BLaER1 (cell line): Measurements from ENCODE around the gene CTH.
A peak's percentile ranks its signal among the peaks of the same experiment; 100 is the strongest.
"Not testable (repeated sequence)": the region's sequence is repeated elsewhere in the genome, so short reads cannot be mapped to it uniquely, and the experiment has no call there.

Experiments
- H3K27ac ChIP-seq: shearing (Covaris generic); formaldehyde crosslinking; 2 replicates; pipeline ENCODE4 v1.8.1; 2022
- H3K27me3 ChIP-seq: shearing (Covaris generic); formaldehyde crosslinking; 2 replicates; pipeline ENCODE4 v1.8.1; 2022
- H3K36me3 ChIP-seq: shearing (Covaris generic); formaldehyde crosslinking; 2 replicates; pipeline ENCODE4 v1.8.1; 2022
- H3K4me1 ChIP-seq: shearing (Covaris generic); formaldehyde crosslinking; 2 replicates; pipeline ENCODE4 v1.8.1; 2022
- H3K4me2 ChIP-seq: shearing (Covaris generic); formaldehyde crosslinking; 2 replicates; pipeline ENCODE4 v1.8.1; 2022
- H3K4me3 ChIP-seq: shearing (Covaris generic); formaldehyde crosslinking; 2 replicates; pipeline ENCODE4 v1.8.1; 2022
- H3K9ac ChIP-seq: shearing (Covaris generic); formaldehyde crosslinking; 2 replicates; pipeline ENCODE4 v1.8.1; 2022
- H3K9me3 ChIP-seq: shearing (Covaris generic); formaldehyde crosslinking; 2 replicates; pipeline ENCODE4 v1.8.1; 2022
- H4K20me1 ChIP-seq: shearing (Covaris generic); formaldehyde crosslinking; 2 replicates; pipeline ENCODE4 v1.8.1; 2022
- Cebpa-rat ChIP-seq: shearing (Covaris generic); IDR thresholded peaks from 2 replicates; pipeline ENCODE4 v1.8.1; 2022

Gene CTH

DNA sequence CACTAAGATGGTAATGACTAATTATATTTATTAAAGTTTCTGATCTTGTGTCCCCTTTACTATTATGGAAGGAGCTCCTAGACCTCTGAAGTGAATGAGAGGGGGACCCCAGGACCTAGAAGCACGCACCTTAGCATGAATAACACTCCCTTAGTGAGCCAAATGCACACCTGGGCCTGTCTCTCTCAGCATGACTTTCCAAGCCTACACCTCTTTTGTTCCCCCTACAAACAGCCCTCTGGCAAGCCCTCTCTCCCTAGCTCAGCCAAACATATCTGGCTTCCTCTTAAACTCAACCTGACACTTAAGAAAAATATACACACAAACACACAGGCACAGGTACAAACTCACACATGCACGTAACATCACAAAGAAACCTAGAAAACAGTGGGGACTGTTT, 7.3 kb upstream of the CTH start:
- Histone ChIP-seq H3K4me1 (no peaks in the 10 kb centered on the region), H3K4me3 (no peak overlapping the region), H3K9me3 (no peaks in the 10 kb centered on the region), H3K9ac (no peak overlapping the region), H3K27ac (no peak overlapping the region), H4K20me1 (no peaks in the 10 kb centered on the region), H3K27me3 (no peaks in the 10 kb centered on the region), H3K36me3 (no peaks in the 10 kb centered on the region), H3K4me2 (no peak overlapping the region)
- TF ChIP-seq Cebpa-rat: no peak

DNA sequence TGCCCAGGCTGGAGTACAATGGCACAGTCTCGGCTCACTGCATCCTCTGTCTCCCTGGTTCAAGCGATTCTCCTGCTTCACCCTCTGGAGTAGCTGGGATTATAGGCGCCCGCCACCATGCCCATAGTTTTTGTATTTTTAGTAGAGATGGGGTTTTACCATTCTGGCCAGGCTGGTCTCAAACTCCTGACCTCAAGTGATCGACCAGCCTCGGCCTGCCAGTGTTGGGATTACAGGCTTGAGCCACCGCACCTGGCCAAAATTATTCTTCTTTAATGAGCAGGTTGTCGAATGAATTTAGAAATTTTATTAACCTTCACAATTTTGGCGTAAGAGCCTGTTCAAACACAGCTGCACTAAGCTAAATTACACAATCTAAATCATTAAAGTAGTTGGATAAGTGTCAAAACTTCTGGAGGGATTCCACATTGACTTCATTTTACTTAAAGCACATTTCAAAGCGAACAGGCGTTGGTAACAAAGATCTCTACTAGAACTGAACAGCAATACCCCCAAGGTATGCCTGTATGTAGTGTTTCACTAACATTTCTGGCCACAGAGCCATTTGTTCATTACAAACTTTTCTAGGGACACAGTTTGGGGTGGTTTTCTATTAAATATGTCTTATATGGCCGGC, 5.2 kb upstream of the CTH start:
- H3K4me1 ChIP-seq: peaks cover 6% of the 10 kb centered on the region
- no peak overlapping the region for H3K9ac ChIP-seq
- no peaks in the 10 kb centered on the region for H3K9me3 ChIP-seq
- H3K36me3 ChIP-seq: no peaks in the 10 kb centered on the region
- no peaks in the 10 kb centered on the region for H4K20me1 ChIP-seq
- H3K27me3 ChIP-seq: no peaks in the 10 kb centered on the region
- no peak overlapping the region for H3K4me2 ChIP-seq
- no peak overlapping the region for H3K4me3 ChIP-seq
- TF ChIP-seq Cebpa-rat: no peak
- H3K27ac ChIP-seq: no peak overlapping the region

DNA sequence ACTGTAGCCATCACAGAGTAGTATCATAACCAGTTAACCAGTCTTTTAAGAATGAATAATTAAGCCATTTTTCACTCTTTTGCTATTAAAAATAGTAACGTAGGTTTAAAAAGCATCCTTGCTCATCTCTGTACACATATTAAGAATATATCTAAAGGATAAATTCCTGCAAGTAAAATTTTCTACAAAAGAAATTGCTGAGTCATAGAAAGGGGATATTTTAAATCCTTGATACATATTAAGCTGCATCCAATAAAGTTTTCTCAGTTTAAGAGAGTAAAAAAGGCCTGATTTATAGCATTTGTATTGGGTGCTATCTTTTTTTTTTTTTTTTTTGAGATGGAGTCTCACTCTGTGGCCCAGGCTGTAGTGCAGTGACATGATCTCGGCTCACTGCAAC, 1.9 kb upstream of the CTH start:
- Histone ChIP-seq H3K4me1 (peaks cover 22% of the 10 kb centered on the region), H4K20me1 (no peaks in the 10 kb centered on the region), H3K4me3 (no peak overlapping the region), H3K36me3 (no peaks in the 10 kb centered on the region), H3K27ac (no peak overlapping the region), H3K9ac (no peak overlapping the region), H3K9me3 (no peaks in the 10 kb centered on the region), H3K4me2 (no peak overlapping the region), H3K27me3 (no peaks in the 10 kb centered on the region)
- TF ChIP-seq Cebpa-rat: no peak

DNA sequence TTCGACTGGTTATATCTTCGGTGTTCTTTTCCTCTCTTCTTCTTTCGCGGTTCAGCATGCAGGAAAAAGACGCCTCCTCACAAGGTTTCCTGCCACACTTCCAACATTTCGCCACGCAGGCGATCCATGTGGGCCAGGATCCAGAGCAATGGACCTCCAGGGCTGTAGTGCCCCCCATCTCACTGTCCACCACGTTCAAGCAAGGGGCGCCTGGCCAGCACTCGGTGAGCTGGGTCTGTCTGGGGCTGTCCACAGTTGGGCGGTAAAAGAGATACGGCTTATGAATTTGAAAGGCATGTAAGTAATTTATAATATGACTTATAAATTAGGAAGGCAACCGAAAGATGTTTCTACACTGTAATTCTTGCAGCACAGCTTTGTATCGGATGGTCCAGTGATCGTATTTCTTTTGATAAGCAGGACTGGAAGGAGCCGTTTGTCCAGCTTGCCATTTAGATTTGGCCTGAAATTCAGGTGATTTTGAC, 334 bp downstream of the CTH start:
- Histone ChIP-seq H3K36me3 (no peaks in the 10 kb centered on the region), H3K4me1 (peaks cover 22% of the 10 kb centered on the region), H4K20me1 (no peaks in the 10 kb centered on the region), H3K27me3 (no peaks in the 10 kb centered on the region), H3K9me3 (no peaks in the 10 kb centered on the region), H3K27ac (peak overlapping the region; percentile 52; the same call in 1 of the 2 replicates), H3K4me3 (peak overlapping the region; percentile 74), H3K9ac (peak overlapping the region; percentile 75), H3K4me2 (peak overlapping the region; percentile 94)
- no peak for TF ChIP-seq Cebpa-rat

DNA sequence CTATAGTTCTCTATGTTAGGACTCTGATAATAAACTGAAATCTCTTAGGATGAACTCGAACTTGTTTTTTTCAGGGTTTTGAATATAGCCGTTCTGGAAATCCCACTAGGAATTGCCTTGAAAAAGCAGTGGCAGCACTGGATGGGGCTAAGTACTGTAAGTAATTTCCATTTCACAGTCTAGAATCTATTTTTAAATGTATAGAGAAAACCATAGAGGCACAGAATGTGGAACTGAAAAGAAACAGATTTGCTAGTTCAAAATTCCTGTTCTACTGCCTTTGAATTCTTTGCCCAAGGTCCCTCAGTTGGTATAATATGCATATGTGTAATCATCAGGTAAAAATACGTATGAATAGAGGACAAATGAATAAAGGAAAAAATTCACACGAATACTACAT, 4.8 kb downstream of the CTH start:
- Histone ChIP-seq H3K4me3 (no peak overlapping the region), H3K9me3 (no peaks in the 10 kb centered on the region), H3K27ac (no peak overlapping the region), H3K27me3 (no peaks in the 10 kb centered on the region), H3K4me2 (no peak overlapping the region), H3K9ac (no peak overlapping the region), H3K4me1 (peaks cover 15% of the 10 kb centered on the region), H3K36me3 (peaks cover 5% of the 10 kb centered on the region; the same call in 1 of the 2 replicates), H4K20me1 (no peaks in the 10 kb centered on the region)
- TF ChIP-seq Cebpa-rat: no peak

DNA sequence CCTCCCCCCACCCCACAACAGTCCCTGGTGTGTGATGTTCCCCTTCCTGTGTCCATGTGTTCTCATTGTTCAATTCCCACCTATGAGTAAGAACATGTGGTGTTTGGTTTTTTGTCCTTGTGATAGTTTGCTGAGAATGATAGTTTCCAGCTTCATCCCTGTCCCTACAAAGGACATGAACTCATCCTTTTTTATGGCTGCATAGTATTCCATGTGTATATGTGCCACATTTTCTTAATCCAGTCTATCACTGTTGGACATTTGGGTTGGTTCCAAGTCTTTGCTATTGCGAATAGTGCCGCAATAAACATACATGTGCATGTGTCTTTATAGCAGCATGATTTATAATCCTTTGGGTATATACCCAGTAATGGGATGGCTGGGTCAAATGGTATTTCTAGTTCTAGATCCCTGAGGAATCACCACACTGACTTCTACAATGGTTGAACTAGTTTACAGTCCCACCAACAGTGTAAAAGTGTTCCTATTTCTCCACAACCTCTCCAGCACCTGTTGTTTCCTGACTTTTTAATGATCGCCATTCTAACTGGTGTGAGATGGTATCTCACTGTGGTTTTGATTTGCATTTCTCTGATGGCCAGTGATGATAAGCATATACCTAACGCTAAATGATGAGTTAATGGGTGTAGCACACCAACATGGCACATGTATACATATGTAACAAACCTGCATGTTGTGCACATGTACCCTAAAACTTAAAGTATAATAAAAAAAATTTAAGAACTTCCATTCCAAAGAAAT, 8.1 kb downstream of the CTH start:
- not testable (repeated sequence) for H3K4me1 ChIP-seq, H3K4me3 ChIP-seq, H3K27me3 ChIP-seq, H3K9ac ChIP-seq, H3K36me3 ChIP-seq, H3K4me2 ChIP-seq, H4K20me1 ChIP-seq, H3K9me3 ChIP-seq, H3K27ac ChIP-seq

DNA sequence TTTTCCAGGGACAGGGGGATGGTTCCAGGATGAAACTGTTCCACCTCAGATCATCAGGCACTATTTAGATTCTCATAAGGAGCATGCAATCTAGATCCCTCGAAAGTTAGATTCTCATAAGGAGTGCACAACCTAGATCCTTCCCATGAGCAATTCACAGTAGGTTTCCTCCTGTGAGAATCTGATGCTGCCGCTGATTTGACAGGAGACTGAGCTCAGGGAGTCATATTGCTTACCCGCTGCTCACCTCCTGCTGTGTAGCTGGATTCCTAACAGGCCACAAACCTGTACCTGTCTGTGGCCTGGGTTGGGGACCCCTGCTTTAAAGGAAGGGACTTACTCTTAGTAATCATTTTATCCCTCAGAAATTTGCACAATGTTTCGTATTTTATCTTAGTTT, 9.3 kb downstream of the CTH start:
- no peak overlapping the region for H3K4me2 ChIP-seq
- TF ChIP-seq Cebpa-rat: no peak
- no peaks in the 10 kb centered on the region for H3K27me3 ChIP-seq
- no peak overlapping the region for H3K27ac ChIP-seq
- H3K9me3 ChIP-seq: no peaks in the 10 kb centered on the region
- H3K4me1 ChIP-seq: no peaks in the 10 kb centered on the region
- H3K4me3 ChIP-seq: no peak overlapping the region
- H3K36me3 ChIP-seq: peaks cover 5% of the 10 kb centered on the region; the same call in 1 of the 2 replicates
- H3K9ac ChIP-seq: no peak overlapping the region
- no peaks in the 10 kb centered on the region for H4K20me1 ChIP-seq

DNA sequence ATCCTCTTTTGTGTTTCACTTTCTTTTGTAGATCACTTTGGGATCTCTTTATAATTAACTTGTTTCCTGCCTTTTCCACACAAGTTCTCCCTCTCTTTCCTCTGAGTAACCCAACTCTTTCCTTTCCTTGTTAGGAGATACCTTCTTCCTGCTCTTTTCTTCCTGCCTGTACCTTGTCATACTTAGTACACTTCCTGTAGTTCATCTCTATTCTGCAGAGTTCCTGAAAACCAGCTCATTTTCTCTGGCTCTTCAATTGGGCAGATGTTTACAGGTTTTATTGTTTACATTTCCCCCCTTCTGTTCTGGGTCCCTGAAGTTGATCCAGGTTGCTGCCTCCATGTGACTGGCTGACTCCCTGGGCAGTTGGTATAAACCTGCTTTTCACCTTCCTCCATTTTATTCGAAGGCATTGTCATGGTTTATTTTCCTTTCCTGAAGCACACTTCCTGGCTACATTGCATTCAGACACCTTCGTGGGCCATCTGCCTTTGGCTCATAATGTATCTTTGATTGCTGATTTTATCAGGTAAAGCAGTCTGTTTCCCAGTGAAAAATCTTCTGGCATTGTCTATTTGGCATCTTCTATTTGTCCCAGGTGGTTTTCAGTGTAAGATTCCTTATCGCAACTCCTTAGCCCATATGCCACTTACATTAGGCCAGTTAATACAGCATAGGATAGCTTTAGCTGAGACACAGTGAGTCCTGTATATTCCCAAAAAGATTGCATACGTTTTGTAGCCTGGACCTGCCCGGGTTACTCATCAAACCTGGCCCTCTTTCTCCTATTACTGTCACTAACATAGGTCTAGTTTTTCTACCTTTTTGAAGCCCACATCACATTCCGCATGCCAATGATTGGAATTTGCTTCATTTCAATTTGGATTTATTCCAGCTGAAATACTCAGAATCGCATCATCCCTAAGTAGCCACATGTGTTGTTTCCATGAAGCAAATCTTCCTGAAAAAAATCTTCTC, 15.4 kb downstream of the CTH start:
- no peaks in the 10 kb centered on the region for H3K4me1 ChIP-seq
- no peak overlapping the region for H3K9ac ChIP-seq
- no peak overlapping the region for H3K27ac ChIP-seq
- H4K20me1 ChIP-seq: no peaks in the 10 kb centered on the region
- H3K27me3 ChIP-seq: no peaks in the 10 kb centered on the region
- H3K4me3 ChIP-seq: no peak overlapping the region
- H3K4me2 ChIP-seq: no peak overlapping the region
- H3K36me3 ChIP-seq: no peaks in the 10 kb centered on the region
- H3K9me3 ChIP-seq: no peaks in the 10 kb centered on the region
- TF ChIP-seq Cebpa-rat: no peak

DNA sequence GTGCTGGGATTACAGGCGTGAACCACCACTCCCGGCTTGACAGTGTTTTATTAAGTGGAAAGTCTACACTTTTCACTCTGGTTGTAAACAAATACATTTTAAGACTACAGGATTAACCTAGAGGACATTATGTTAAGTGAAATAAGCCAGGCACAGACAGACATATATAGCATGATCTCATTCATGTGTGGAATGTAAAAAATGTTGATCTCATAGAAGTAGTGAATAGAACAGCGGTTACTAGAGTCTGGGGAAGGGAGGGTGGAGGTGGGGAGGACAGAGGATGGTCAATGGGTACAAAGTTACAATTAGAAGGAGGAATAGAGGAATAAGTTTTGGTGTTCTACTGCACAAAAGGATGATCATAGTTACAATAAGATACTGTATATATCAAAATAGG, 16.9 kb downstream of the CTH start:
- Histone ChIP-seq H3K4me2 (no peak overlapping the region), H3K9ac (no peak overlapping the region), H3K27ac (no peak overlapping the region), H3K9me3 (no peaks in the 10 kb centered on the region), H4K20me1 (no peaks in the 10 kb centered on the region), H3K4me1 (no peaks in the 10 kb centered on the region), H3K27me3 (no peaks in the 10 kb centered on the region), H3K4me3 (no peak overlapping the region), H3K36me3 (no peaks in the 10 kb centered on the region)
- no peak for TF ChIP-seq Cebpa-rat
